DMS 273 (cell line): ENCODE data around the gene BRCC3.
A peak's percentile ranks its signal among the peaks of the same experiment; 100 is the strongest.

ENCODE experiments used
- DNase-seq: peaks from one replicate; lab custom pipeline; 2025; ENCODE audit not compliant: unreplicated experiment; lab: John Stamatoyannopoulos, UW

BRCC3 gene

GRCh38 chrX:155070975-155071693 is at the start of gene BRCC3, which contains the start of the genes CMC4 and MTCP1:
Gene BRCC3 (plus strand): TSS chrX:155071508. CDS start chrX:155071528, 20 bp downstream.
Gene CMC4 (minus strand): TSS chrX:155071136. CDS start chrX:155064023, 7,113 bp downstream.
Gene MTCP1 (minus strand): TSS chrX:155071136. CDS start chrX:155066010, 5,126 bp downstream.
- peak; percentile 97 for DNase-seq

GRCh38 chrX:155022585-155022984 is 48.7 kb upstream of the BRCC3 start, which contains the start of gene F8:
Gene F8 (minus strand): TSS chrX:155022723. CDS start chrX:155022552, 171 bp downstream.
- DNase-seq = no peak

GRCh38 chrX:155023907-155024833 is 47.1 kb upstream of the BRCC3 start:
- no peak for DNase-seq

GRCh38 chrX:155026420-155026726 is 44.9 kb upstream of the BRCC3 start:
- no peak for DNase-seq

GRCh38 chrX:155026727-155027508 is 44.4 kb upstream of the BRCC3 start, which contains the start of gene FUNDC2:
Gene FUNDC2 (plus strand): TSS chrX:155026844. CDS start chrX:155026939, 95 bp downstream.
- peak; percentile 98 for DNase-seq

GRCh38 chrX:155027509-155028066 is 43.7 kb upstream of the BRCC3 start:
- DNase-seq = peak; percentile 72

- peak; percentile 24 for DNase-seq
These were observed 43.2 kb upstream of the BRCC3 start for GRCh38 chrX:155028129-155028528.

- peak; percentile 20 for DNase-seq
These were observed 42.4 kb upstream of the BRCC3 start for GRCh38 chrX:155028877-155029291.

GRCh38 chrX:155031657-155032056 is 39.7 kb upstream of the BRCC3 start:
- no peak for DNase-seq

- no peak for DNase-seq
These were observed 35.6 kb upstream of the BRCC3 start for GRCh38 chrX:155035688-155036087.

GRCh38 chrX:155046129-155046810 is 25.0 kb upstream of the BRCC3 start:
- no peak for DNase-seq

- no peak for DNase-seq
These were observed 24.3 kb upstream of the BRCC3 start for GRCh38 chrX:155046811-155047528.

GRCh38 chrX:155048977-155049619 is 22.2 kb upstream of the BRCC3 start:
- DNase-seq = peak; percentile 80

GRCh38 chrX:155052738-155053498 is 18.4 kb upstream of the BRCC3 start:
- no peak for DNase-seq

- DNase-seq = no peak
These were observed 17.7 kb upstream of the BRCC3 start for GRCh38 chrX:155053656-155054055.

GRCh38 chrX:155054255-155054654 is 17.1 kb upstream of the BRCC3 start:
- no peak for DNase-seq

- no peak for DNase-seq
These were observed 15.8 kb upstream of the BRCC3 start for GRCh38 chrX:155055494-155055893.

GRCh38 chrX:155056471-155056870 is 14.8 kb upstream of the BRCC3 start:
- DNase-seq = no peak
